GM06990 (cell line): ENCODE measurements around the gene WDTC1.

Experiments used
- DNase-seq: peaks from one replicate; pipeline ENCODE4 v3.0.0-alpha.2; 2011; ENCODE audit not compliant: insufficient read length; ENCODE audit errors: extremely low read depth
- H3K27me3 ChIP-seq: replicated peaks from 2 replicates; pipeline ENCODE4 v1.6.0; 2011; ENCODE audit warnings: low read length; ENCODE audit not compliant: control insufficient read depth, insufficient read depth
- H3K36me3 ChIP-seq: 2 replicates; pipeline ENCODE4 v1.5.1; 2011; ENCODE audit warnings: low read length; ENCODE audit not compliant: control insufficient read depth, insufficient read depth
- H3K4me3 ChIP-seq: replicated peaks from 2 replicates; pipeline ENCODE4 v1.5.1; 2011; ENCODE audit warnings: low read depth, mild to moderate bottlenecking, control low read depth, low read length
- CTCF ChIP-seq: IDR thresholded peaks from 2 replicates; pipeline ENCODE4 v1.5.1; 2011; ENCODE audit warnings: low read length, control low read depth, mild to moderate bottlenecking, inconsistent platforms; ENCODE audit not compliant: insufficient read depth, poor library complexity, severe bottlenecking

Gene WDTC1

GRCh38 chr1:27350663-27351540 is 116.5 kb downstream of the WDTC1 start:
- Histone ChIP-seq H3K36me3 (peaks cover 6% of the 10 kb centered on the region), H3K27me3 (no peaks in the 10 kb centered on the region), H3K4me3 (no peak overlapping the region)
- DNase-seq = no peak
- TF ChIP-seq CTCF = no peak

GRCh38 chr1:27351541-27352107 is 117.2 kb downstream of the WDTC1 start:
- no peak for DNase-seq
- Histone ChIP-seq H3K4me3 (no peak overlapping the region), H3K27me3 (no peaks in the 10 kb centered on the region), H3K36me3 (peaks cover 6% of the 10 kb centered on the region)
- TF ChIP-seq CTCF = no peak

- DNase-seq = no peak
- no peaks in the 10 kb centered on the region for H3K27me3 ChIP-seq
- TF ChIP-seq CTCF = no peak
- H3K4me3 ChIP-seq = no peak overlapping the region
- peaks cover 6% of the 10 kb centered on the region for H3K36me3 ChIP-seq
Measured at GRCh38 chr1:27353166-27353565, 118.7 kb downstream of the WDTC1 start.

- no peak for TF ChIP-seq CTCF
- H3K27me3 ChIP-seq = no peaks in the 10 kb centered on the region
- no peak overlapping the region for H3K4me3 ChIP-seq
- H3K36me3 ChIP-seq = peaks cover 6% of the 10 kb centered on the region
- no peak for DNase-seq
Measured at GRCh38 chr1:27353629-27354028, 119.2 kb downstream of the WDTC1 start.

- Histone ChIP-seq H3K36me3 (no peaks in the 10 kb centered on the region; the same call in none of the 2 replicates), H3K4me3 (no peak overlapping the region; the same call in 1 of the 2 replicates), H3K27me3 (no peaks in the 10 kb centered on the region)
- no peak for DNase-seq
- no peak for TF ChIP-seq CTCF
Measured at GRCh38 chr1:27355683-27356082, 121.3 kb downstream of the WDTC1 start.
